HCT116 (cell line): ENCODE measurements around the gene GAPT. TPM values are rescaled to one million over a fixed set of nuclear protein-coding genes. Genes with fewer than 3 reads are reported as not detected.

ENCODE experiments used
- ATAC-seq: fragments of 200-7000 bp; cut with Tn5 transposase; 2 replicates; pipeline ENCODE4 v1.9.1; 2020; ENCODE audit warnings: mild to moderate bottlenecking, moderate library complexity
- BruUV-seq: library from RNA; stranded (reverse); fragments of 400-500 nt; replicated peaks from 2 replicates; lab custom pipeline; 2021; lab: Mats Ljungman, UMichigan
- CTCF ChIA-PET: fragments of 300-600 bp; sonication (Branson Sonifier 250); formaldehyde crosslinking; loops from one replicate; lab custom pipeline; 2021; ENCODE audit warnings: antibody characterized with exemption; lab: Charles Lee
- POLR2A ChIA-PET: fragments of 300-600, 350-600 bp; sonication (Branson Sonifier 250); formaldehyde crosslinking; loops from one replicate; lab custom pipeline; 2021; ENCODE audit warnings: antibody characterized with exemption; lab: Charles Lee
- RAD21 ChIA-PET, 2 experiments: fragments of 300-600 bp; sonication (Branson Sonifier 250); formaldehyde crosslinking; loops; one replicate each; lab custom pipeline; 2023; ENCODE audit warnings: low total read pairs in 2 of 2; ENCODE audit not compliant: uncharacterized antibody in 2 of 2, unreplicated experiment in 2 of 2, low non-redundant PET in 1 of 2; lab: Charles Lee
- DNase-seq: peaks from one replicate; pipeline ENCODE4 v3.0.0-alpha.2; 2010; ENCODE audit warnings: low read depth, low spot score
- H2AFZ ChIP-seq: fragments of 200-600 bp; shearing (Covaris generic), sonication (generic); 2 replicates; pipeline ENCODE4 v1.6.1; 2017; ENCODE audit warnings: low read depth, mixed run types, mixed read lengths, antibody characterized with exemption, low read length; ENCODE audit not compliant: poor library complexity, severe bottlenecking
- H3K27ac ChIP-seq: 2 replicates; pipeline ENCODE4 v1.5.1; 2012; ENCODE audit warnings: low read depth, low read length
- H3K27me3 ChIP-seq: fragments of 200-600 bp; sonication (generic); 2 replicates; pipeline ENCODE4 v1.6.1; 2016; ENCODE audit warnings: mixed run types, low read length, mixed read lengths; ENCODE audit not compliant: insufficient read depth
- H3K36me3 ChIP-seq, 2 experiments: fragments of 200-500 bp in 1 of 2; fragments of 200-600 bp in 1 of 2; sonication (Bioruptor generic) in 1 of 2; sonication (generic) in 1 of 2; 2 replicates each; pipeline versions ENCODE4 v1.5.1 to v1.6.1; 2014 to 2016; ENCODE audit warnings: low read length in 2 of 2, inconsistent platforms in 1 of 2, mixed read lengths in 1 of 2, mixed run types in 1 of 2; ENCODE audit not compliant: insufficient read depth in 2 of 2, control insufficient read depth in 1 of 2
- H3K4me1 ChIP-seq, 2 experiments: fragments of 200-600 bp in 1 of 2; sonication (generic) in 1 of 2; 2 replicates each; pipeline versions ENCODE4 v1.5.1 to v1.6.1; 2012 to 2017; ENCODE audit warnings: low read length in 2 of 2, inconsistent platforms in 1 of 2, mild to moderate bottlenecking in 1 of 2, mixed read lengths in 1 of 2, mixed run types in 1 of 2, moderate library complexity in 1 of 2; ENCODE audit not compliant: insufficient read depth in 2 of 2, control insufficient read depth in 1 of 2
- H3K4me2 ChIP-seq: fragments of 200-600 bp; sonication (generic); 2 replicates; pipeline ENCODE4 v1.6.1; 2017; ENCODE audit warnings: mixed run types, low read length, mixed read lengths
- H3K4me3 ChIP-seq, 2 experiments: fragments of 200-600 bp in 1 of 2; sonication (generic) in 1 of 2; replicated peaks in 1 of 2; 2 replicates each; pipeline ENCODE4 v1.5.1; 2011 to 2016; ENCODE audit warnings: low read length in 2 of 2, control low read depth in 1 of 2, low read depth in 1 of 2, mild to moderate bottlenecking in 1 of 2, mixed read lengths in 1 of 2, mixed run types in 1 of 2
- H3K79me2 ChIP-seq: fragments of 200-600 bp; sonication (generic); 2 replicates; pipeline ENCODE4 v1.6.1; 2017; ENCODE audit warnings: mild to moderate bottlenecking, mixed run types, low read length, moderate library complexity, mixed read lengths; ENCODE audit not compliant: insufficient read depth
- H3K9ac ChIP-seq: fragments of 200-600 bp; sonication (generic); 2 replicates; pipeline ENCODE4 v1.6.1; 2016; ENCODE audit warnings: low read length, mixed read lengths
- H3K9me2 ChIP-seq: fragments of 200-600 bp; sonication (generic), shearing (Covaris generic); 2 replicates; pipeline ENCODE4 v1.6.1; 2017; ENCODE audit warnings: mixed run types, mild to moderate bottlenecking, moderate library complexity; ENCODE audit not compliant: insufficient read depth
- H3K9me3 ChIP-seq, 2 experiments: fragments of 200-500 bp in 1 of 2; fragments of 200-600 bp in 1 of 2; sonication (Bioruptor generic) in 1 of 2; sonication (generic) in 1 of 2; 2 replicates each; pipeline ENCODE4 v1.6.1; 2014 to 2017; ENCODE audit warnings: low read length in 2 of 2, mixed read lengths in 2 of 2, inconsistent platforms in 1 of 2, low read depth in 1 of 2, mild to moderate bottlenecking in 1 of 2, mixed run types in 1 of 2, moderate library complexity in 1 of 2; ENCODE audit not compliant: control insufficient read depth in 1 of 2, insufficient read depth in 1 of 2
- H4K20me1 ChIP-seq: fragments of 200-600 bp; sonication (generic), shearing (Covaris generic); 2 replicates; pipeline ENCODE4 v1.6.1; 2017; ENCODE audit warnings: mixed run types, mild to moderate bottlenecking, moderate library complexity; ENCODE audit not compliant: insufficient read depth
- CBX3 ChIP-seq: IDR thresholded peaks from 2 replicates; pipeline ENCODE4 v1.6.1; 2012; ENCODE audit warnings: low read depth
- CEBPB ChIP-seq: IDR thresholded peaks from 2 replicates; pipeline ENCODE4 v1.6.1; 2012; ENCODE audit warnings: low read depth
- EGR1 ChIP-seq: IDR thresholded peaks from 2 replicates; pipeline ENCODE4 v1.6.1; 2012; ENCODE audit warnings: low read depth
- ELF1 ChIP-seq: IDR thresholded peaks from 2 replicates; pipeline ENCODE4 v1.6.1; 2012; ENCODE audit warnings: low read depth, borderline replicate concordance
- EZH2phosphoT487 ChIP-seq: fragments of 200-600 bp; IDR thresholded peaks from 2 replicates; pipeline ENCODE4 v1.6.1; 2018; ENCODE audit warnings: antibody characterized with exemption, borderline replicate concordance
- POLR2A ChIP-seq: IDR thresholded peaks from 2 replicates; pipeline ENCODE4 v1.7.0; 2011; ENCODE audit warnings: borderline replicate concordance; ENCODE audit not compliant: insufficient read depth, insufficient read length; ENCODE audit errors: extremely low read depth
- POLR2AphosphoS5 ChIP-seq: IDR thresholded peaks from 2 replicates; pipeline ENCODE4 v1.6.1; 2011; ENCODE audit warnings: mild to moderate bottlenecking, low read depth, low read length, moderate library complexity
- RAD21 ChIP-seq: IDR thresholded peaks from 2 replicates; pipeline ENCODE4 v1.6.1; 2012; ENCODE audit warnings: low read depth, mild to moderate bottlenecking
- SP1 ChIP-seq: IDR thresholded peaks from 2 replicates; pipeline ENCODE4 v1.6.1; 2012; ENCODE audit warnings: low read depth
- YY1 ChIP-seq: IDR thresholded peaks from 2 replicates; pipeline ENCODE4 v1.6.1; 2011; ENCODE audit warnings: low read length, low read depth, moderate library complexity, mild to moderate bottlenecking; ENCODE audit not compliant: insufficient replicate concordance; ENCODE audit errors: extremely low read depth
- ZFX ChIP-seq: fragments of 450-650 bp; IDR thresholded peaks from 2 replicates; pipeline ENCODE4 v1.6.1; 2017
- ZNF274 ChIP-seq: fragments of 200-500 bp; sonication (Bioruptor generic); IDR thresholded peaks from 2 replicates; pipeline ENCODE4 v1.6.1; 2014; ENCODE audit warnings: mild to moderate bottlenecking, low read depth, low read length, inconsistent platforms
- intact Hi-C: fragments of 100-400 bp; cut with micrococcal nuclease; formaldehyde crosslinking; loops from 2 replicates; pipeline ENCODE4 v1.10.0; 2022
- total RNA-seq: library from RNA; stranded (reverse); gene quantifications from one replicate; pipeline ENCODE4 v1.2.1, GENCODE V29; 2021; ENCODE audit not compliant: unreplicated experiment
- TF ChIP-seq, protein P1 (sequence below): IDR thresholded peaks from 2 replicates; pipeline ENCODE4 v1.6.1; 2011; ENCODE audit warnings: mild to moderate bottlenecking, low read length, moderate library complexity; ENCODE audit not compliant: insufficient replicate concordance; ENCODE audit errors: extremely low read depth
- TF ChIP-seq, protein P2 (sequence below), 3 experiments: fragments of 200-600 bp in 1 of 3; sonication (generic) in 1 of 3; IDR thresholded peaks in 2 of 3; conservative IDR thresholded peaks in 1 of 3; 2 replicates each; pipeline ENCODE4 v1.5.1; 2012 to 2017; ENCODE audit warnings: low read depth in 2 of 3, low read length in 2 of 3, antibody characterized with exemption in 1 of 3, borderline replicate concordance in 1 of 3, control low read depth in 1 of 3, mild to moderate bottlenecking in 1 of 3, mixed read lengths in 1 of 3, mixed run types in 1 of 3, moderate library complexity in 1 of 3; ENCODE audit not compliant: insufficient read depth in 1 of 3

The GAPT gene
- total RNA-seq, 1 experiment from 2014 or later: not detected

DNA sequence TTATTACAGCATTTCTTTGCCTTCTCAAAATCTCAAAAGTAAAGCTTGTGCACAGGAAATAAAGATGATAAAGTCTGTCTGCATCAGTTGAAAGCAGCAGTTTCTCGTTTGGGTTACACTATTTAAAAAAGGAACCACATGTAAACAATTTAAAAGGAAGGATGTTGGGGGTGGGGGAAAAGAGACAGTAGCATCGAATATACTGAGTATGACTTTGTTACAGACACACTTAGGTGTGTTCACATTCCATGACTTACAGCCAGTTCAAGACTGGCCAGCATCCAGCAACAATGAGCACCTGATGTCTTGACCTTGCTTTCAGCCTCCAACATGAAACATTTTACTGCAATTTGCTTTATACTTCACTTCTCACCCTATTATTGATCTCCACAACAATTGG is 8.7 kb downstream of the GAPT start:
- Histone ChIP-seq H3K9ac (no peak overlapping the region), H3K27me3 (peaks cover 19% of the 10 kb centered on the region; the same call in 1 of the 2 replicates), H3K4me3 (no peak overlapping the region), H3K4me1 (no peaks in the 10 kb centered on the region), H3K79me2 (no peaks in the 10 kb centered on the region), H4K20me1 (no peaks in the 10 kb centered on the region), H3K27ac (no peak overlapping the region), H3K9me2 (no peaks in the 10 kb centered on the region), H3K4me2 (no peak overlapping the region), H2AFZ (no peak overlapping the region), H3K36me3 (no peaks in the 10 kb centered on the region), H3K9me3 (no peaks in the 10 kb centered on the region)
- TF ChIP-seq POLR2AphosphoS5 (no peak), ZNF274 (no peak), ZFX (no peak), EGR1 (no peak), POLR2A (no peak), CBX3 (no peak), SP1 (no peak), EZH2phosphoT487 (no peak), ELF1 (no peak), RAD21 (no peak), YY1 (no peak), CEBPB (no peak)
- TF ChIP-seq, protein P1, sequence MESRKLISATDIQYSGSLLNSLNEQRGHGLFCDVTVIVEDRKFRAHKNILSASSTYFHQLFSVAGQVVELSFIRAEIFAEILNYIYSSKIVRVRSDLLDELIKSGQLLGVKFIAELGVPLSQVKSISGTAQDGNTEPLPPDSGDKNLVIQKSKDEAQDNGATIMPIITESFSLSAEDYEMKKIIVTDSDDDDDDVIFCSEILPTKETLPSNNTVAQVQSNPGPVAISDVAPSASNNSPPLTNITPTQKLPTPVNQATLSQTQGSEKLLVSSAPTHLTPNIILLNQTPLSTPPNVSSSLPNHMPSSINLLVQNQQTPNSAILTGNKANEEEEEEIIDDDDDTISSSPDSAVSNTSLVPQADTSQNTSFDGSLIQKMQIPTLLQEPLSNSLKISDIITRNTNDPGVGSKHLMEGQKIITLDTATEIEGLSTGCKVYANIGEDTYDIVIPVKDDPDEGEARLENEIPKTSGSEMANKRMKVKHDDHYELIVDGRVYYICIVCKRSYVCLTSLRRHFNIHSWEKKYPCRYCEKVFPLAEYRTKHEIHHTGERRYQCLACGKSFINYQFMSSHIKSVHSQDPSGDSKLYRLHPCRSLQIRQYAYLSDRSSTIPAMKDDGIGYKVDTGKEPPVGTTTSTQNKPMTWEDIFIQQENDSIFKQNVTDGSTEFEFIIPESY: no peak
- TF ChIP-seq, protein P2, sequence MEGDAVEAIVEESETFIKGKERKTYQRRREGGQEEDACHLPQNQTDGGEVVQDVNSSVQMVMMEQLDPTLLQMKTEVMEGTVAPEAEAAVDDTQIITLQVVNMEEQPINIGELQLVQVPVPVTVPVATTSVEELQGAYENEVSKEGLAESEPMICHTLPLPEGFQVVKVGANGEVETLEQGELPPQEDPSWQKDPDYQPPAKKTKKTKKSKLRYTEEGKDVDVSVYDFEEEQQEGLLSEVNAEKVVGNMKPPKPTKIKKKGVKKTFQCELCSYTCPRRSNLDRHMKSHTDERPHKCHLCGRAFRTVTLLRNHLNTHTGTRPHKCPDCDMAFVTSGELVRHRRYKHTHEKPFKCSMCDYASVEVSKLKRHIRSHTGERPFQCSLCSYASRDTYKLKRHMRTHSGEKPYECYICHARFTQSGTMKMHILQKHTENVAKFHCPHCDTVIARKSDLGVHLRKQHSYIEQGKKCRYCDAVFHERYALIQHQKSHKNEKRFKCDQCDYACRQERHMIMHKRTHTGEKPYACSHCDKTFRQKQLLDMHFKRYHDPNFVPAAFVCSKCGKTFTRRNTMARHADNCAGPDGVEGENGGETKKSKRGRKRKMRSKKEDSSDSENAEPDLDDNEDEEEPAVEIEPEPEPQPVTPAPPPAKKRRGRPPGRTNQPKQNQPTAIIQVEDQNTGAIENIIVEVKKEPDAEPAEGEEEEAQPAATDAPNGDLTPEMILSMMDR (IDR thresholded peaks at IDR 0.05 in 2 of 3, conservative IDR thresholded peaks at IDR 0.05 in 1 of 3; ENCODE audit: borderline replicate concordance in 1 of 3, insufficient read depth in 1 of 3, low read depth in 2 of 3, low read length in 2 of 3): no peak
- ATAC-seq (no peak), DNase-seq (no peak)
- CTCF ChIA-PET: interaction anchor here (9.9 kb wide), 1 partner anchor 348 kb away, joined by 83 read pairs; no protein-coding TSS in a partner anchor
- BruUV-seq: no TSS peak
- POLR2A ChIA-PET: no interaction called here
- intact Hi-C loops: loop anchor here (5.0 to 10.0 kb wide), 2 partner anchors 215 to 507 kb away; no protein-coding TSS in a partner anchor
- RAD21 ChIA-PET: no interaction called here
